Calu3 (cell line): ENCODE results near the gene RAB24. TPM values are rescaled to one million over a fixed set of nuclear protein-coding genes. Genes with fewer than 3 reads are reported as not detected.

Experiments used
- BruUV-seq: library from RNA; stranded (reverse); fragments of 400-500 nt; replicated peaks from 2 replicates; lab custom pipeline; 2021; lab: Mats Ljungman, UMichigan
- CTCF ChIA-PET: fragments of 300-600 bp; sonication (Branson Sonifier 250); formaldehyde crosslinking; loops from one replicate; lab custom pipeline; 2022; ENCODE audit warnings: antibody characterized with exemption; lab: Charles Lee
- DNase-seq: peaks from one replicate; pipeline ENCODE4 v3.0.0; 2022
- H3K27ac Mint-ChIP-seq: one replicate; pipeline ENCODE4 v1.8.0; 2022; ENCODE audit warnings: mixed read lengths; ENCODE audit not compliant: unreplicated experiment
- H3K27me3 Mint-ChIP-seq: one replicate; pipeline ENCODE4 v1.8.0; 2022; ENCODE audit warnings: mixed read lengths; ENCODE audit not compliant: unreplicated experiment
- H3K36me3 Mint-ChIP-seq: one replicate; pipeline ENCODE4 v1.8.0; 2022; ENCODE audit warnings: mild to moderate bottlenecking, moderate library complexity, mixed read lengths; ENCODE audit not compliant: insufficient read depth, unreplicated experiment
- H3K4me1 Mint-ChIP-seq: one replicate; pipeline ENCODE4 v1.8.0; 2022; ENCODE audit warnings: mild to moderate bottlenecking, low read depth, mixed read lengths; ENCODE audit not compliant: unreplicated experiment
- H3K4me3 Mint-ChIP-seq: one replicate; pipeline ENCODE4 v1.8.0; 2022; ENCODE audit warnings: mild to moderate bottlenecking, low read depth, moderate library complexity, mixed read lengths; ENCODE audit not compliant: unreplicated experiment
- H3K9me3 Mint-ChIP-seq: one replicate; pipeline ENCODE4 v1.8.0; 2022; ENCODE audit warnings: low read depth, mixed read lengths; ENCODE audit not compliant: unreplicated experiment
- CTCF ChIP-seq: fragments of 200-600 bp; IDR thresholded peaks from one replicate; pipeline ENCODE4 v1.8.0; 2022; ENCODE audit warnings: antibody characterized with exemption; ENCODE audit not compliant: unreplicated experiment
- intact Hi-C: fragments of 100-400 bp; cut with micrococcal nuclease; formaldehyde crosslinking; loops from one replicate; pipeline ENCODE4 v1.10.0; 2022; ENCODE audit not compliant: unreplicated experiment
- total RNA-seq: library from RNA; stranded (reverse); gene quantifications from 2 replicates; pipeline ENCODE4 v1.2.3, GENCODE V29; 2022

RAB24 gene
- total RNA-seq, 1 experiment from 2014 or later, result 34.0 TPM

DNA sequence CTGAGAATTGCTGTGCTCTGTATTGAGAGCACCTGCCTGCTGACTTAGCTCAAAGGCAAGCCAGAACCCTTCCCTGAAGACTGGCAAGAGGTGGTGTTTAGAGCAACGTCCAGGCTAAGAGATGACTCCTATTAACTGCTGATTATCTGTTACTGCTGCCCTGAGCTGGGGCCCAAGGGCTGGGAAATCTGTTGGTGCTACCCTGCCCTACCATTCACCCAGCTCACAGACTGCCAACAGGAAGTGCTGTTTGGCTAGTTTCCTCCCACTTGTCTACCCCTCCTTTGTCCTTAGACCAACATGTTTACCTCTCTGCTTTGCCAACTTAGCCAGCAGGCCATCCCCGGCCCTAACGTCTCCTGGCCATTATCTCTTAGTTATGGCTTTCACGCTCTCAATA lies 6.9 kb downstream of the RAB24 start:
- H3K36me3 Mint-ChIP-seq, result peaks cover 36% of the 10 kb centered on the region
- CTCF ChIA-PET, result interaction anchor here (0.5 to 0.8 kb wide), 2 partner anchors 11 to 20 kb away, joined by 3 to 4 read pairs; no protein-coding TSS in a partner anchor
- no peaks in the 10 kb centered on the region for H3K27me3 Mint-ChIP-seq
- BruUV-seq, result no TSS peak
- TF ChIP-seq CTCF, result no peak
- no peak overlapping the region for H3K27ac Mint-ChIP-seq
- intact Hi-C loops, result no loop called here
- no peaks in the 10 kb centered on the region for H3K9me3 Mint-ChIP-seq
- H3K4me3 Mint-ChIP-seq, result no peak overlapping the region
- peaks cover 26% of the 10 kb centered on the region for H3K4me1 Mint-ChIP-seq
- DNase-seq, result no peak

DNA sequence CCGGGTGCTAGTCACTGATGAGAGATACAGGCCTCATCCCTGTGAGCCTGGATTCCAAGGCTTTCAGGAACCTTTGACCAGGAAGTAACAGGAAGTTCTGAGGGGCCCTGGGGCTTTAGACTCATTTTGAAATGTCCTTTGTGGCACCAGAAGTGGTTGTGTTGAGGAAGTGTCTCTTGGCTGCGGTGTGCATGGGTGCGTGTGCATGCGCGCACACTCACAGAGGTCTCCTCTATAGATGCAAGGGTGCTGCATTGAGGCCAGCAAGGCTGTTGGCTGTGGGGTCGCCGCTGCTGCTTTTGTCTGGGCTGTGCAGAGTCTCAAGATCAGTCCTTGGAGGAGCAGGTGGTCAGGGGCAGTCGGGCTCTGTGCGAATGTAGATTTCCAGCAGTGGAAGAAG lies 7.6 kb downstream of the RAB24 start:
- Mint-ChIP-seq H3K4me3 (no peak overlapping the region), H3K27me3 (no peaks in the 10 kb centered on the region), H3K9me3 (no peaks in the 10 kb centered on the region), H3K4me1 (peaks cover 20% of the 10 kb centered on the region), H3K36me3 (peaks cover 29% of the 10 kb centered on the region), H3K27ac (no peak overlapping the region)
- no peak for DNase-seq
- intact Hi-C loops, result no loop called here
- TF ChIP-seq CTCF, result no peak
- CTCF ChIA-PET, result no interaction called here
- BruUV-seq, result no TSS peak

- intact Hi-C loops, result no loop called here
- Mint-ChIP-seq H3K4me3 (no peak overlapping the region), H3K36me3 (peaks cover 28% of the 10 kb centered on the region), H3K9me3 (no peaks in the 10 kb centered on the region), H3K27me3 (no peaks in the 10 kb centered on the region), H3K27ac (no peak overlapping the region), H3K4me1 (peaks cover 7% of the 10 kb centered on the region)
- CTCF ChIA-PET, result no interaction called here
- no peak for TF ChIP-seq CTCF
- BruUV-seq, result no TSS peak
- DNase-seq, result no peak
Measured at GRCh38 chr5:177294632-177295031, 8.9 kb downstream of the RAB24 start.

DNA sequence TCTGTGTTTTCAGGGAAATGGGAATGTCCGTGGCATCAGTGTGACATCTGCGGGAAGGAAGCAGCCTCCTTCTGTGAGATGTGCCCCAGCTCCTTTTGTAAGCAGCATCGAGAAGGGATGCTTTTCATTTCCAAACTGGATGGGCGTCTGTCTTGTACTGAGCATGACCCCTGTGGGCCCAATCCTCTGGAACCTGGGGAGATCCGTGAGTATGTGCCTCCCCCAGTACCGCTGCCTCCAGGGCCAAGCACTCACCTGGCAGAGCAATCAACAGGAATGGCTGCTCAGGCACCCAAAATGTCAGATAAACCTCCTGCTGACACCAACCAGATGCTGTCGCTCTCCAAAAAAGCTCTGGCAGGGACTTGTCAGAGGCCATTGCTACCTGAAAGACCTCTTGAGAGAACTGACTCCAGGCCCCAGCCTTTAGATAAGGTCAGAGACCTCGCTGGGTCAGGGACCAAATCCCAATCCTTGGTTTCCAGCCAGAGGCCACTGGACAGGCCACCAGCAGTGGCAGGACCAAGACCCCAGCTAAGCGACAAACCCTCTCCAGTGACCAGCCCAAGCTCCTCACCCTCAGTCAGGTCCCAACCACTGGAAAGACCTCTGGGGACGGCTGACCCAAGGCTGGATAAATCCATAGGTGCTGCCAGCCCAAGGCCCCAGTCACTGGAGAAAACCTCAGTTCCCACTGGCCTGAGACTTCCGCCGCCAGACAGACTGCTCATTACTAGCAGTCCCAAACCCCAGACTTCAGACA lies 9.5 kb downstream of the RAB24 start:
- BruUV-seq, result no TSS peak
- no peaks in the 10 kb centered on the region for H3K9me3 Mint-ChIP-seq
- H3K27me3 Mint-ChIP-seq, result no peaks in the 10 kb centered on the region
- H3K4me1 Mint-ChIP-seq, result peaks cover under 1% of the 10 kb centered on the region
- H3K36me3 Mint-ChIP-seq, result peaks cover 28% of the 10 kb centered on the region
- H3K4me3 Mint-ChIP-seq, result no peak overlapping the region
- DNase-seq, result no peak
- no peak for TF ChIP-seq CTCF
- CTCF ChIA-PET, result interaction anchor here (0.7 kb wide), 1 partner anchor 201 kb away, joined by 3 read pairs; no protein-coding TSS in a partner anchor
- no peak overlapping the region for H3K27ac Mint-ChIP-seq
- intact Hi-C loops, result no loop called here
